ENCODE results near the gene ACYP2.

- no peak for TF ChIP-seq POLR2A (IDR thresholded peaks at IDR 0.05)
- no peak for TF ChIP-seq CTCF (IDR thresholded peaks at IDR 0.05)
- no peak for TF ChIP-seq POLR2AphosphoS5 (IDR thresholded peaks at IDR 0.05)
These were observed 97.7 kb downstream of the ACYP2 start for GRCh38 chr2:54213082-54213481.
